ENCODE measurements around the gene B3GNT5. TPM values are rescaled to one million over a fixed set of nuclear protein-coding genes. Genes with fewer than 3 reads are reported as not detected.

The B3GNT5 gene
- total RNA-seq, 1 donor from 2014 or later, result 20.4 TPM

GRCh38 chr3:183215591-183216202 lies 37.4 kb upstream of the B3GNT5 start:
- TF ChIP-seq POLR2A (IDR thresholded peaks at IDR 0.05), result no peak
- no peak for TF ChIP-seq POLR2AphosphoS5 (IDR thresholded peaks at IDR 0.05; ENCODE audit: insufficient read depth in 1 of 2, low read depth in 1 of 2)
- no peak for TF ChIP-seq CTCF (IDR thresholded peaks at IDR 0.05)
- intact Hi-C loops (cut with DNase I), result no loop called here
- no peaks in the 10 kb centered on the region for H3K4me1 ChIP-seq
- H3K9me3 ChIP-seq, result no peaks in the 10 kb centered on the region
- H3K4me3 ChIP-seq, result no peak overlapping the region
- no peak overlapping the region for H3K27ac ChIP-seq
- no peak for DNase-seq (ENCODE audit: extremely low spot score in 2 of 2)
- no peaks in the 10 kb centered on the region for H3K36me3 ChIP-seq
- no peaks in the 10 kb centered on the region for H3K27me3 ChIP-seq

GRCh38 chr3:183217548-183218332 lies 35.3 kb upstream of the B3GNT5 start:
- H3K36me3 ChIP-seq, result no peaks in the 10 kb centered on the region
- intact Hi-C loops (cut with DNase I), result no loop called here
- no peak for DNase-seq (ENCODE audit: extremely low spot score in 2 of 2)
- no peaks in the 10 kb centered on the region for H3K27me3 ChIP-seq
- TF ChIP-seq CTCF (IDR thresholded peaks at IDR 0.05), result no peak
- no peak for TF ChIP-seq POLR2A (IDR thresholded peaks at IDR 0.05)
- no peak for TF ChIP-seq POLR2AphosphoS5 (IDR thresholded peaks at IDR 0.05; ENCODE audit: insufficient read depth in 1 of 2, low read depth in 1 of 2)
- no peak overlapping the region for H3K4me3 ChIP-seq
- no peak overlapping the region for H3K27ac ChIP-seq
- no peaks in the 10 kb centered on the region for H3K4me1 ChIP-seq
- H3K9me3 ChIP-seq, result no peaks in the 10 kb centered on the region

- no peaks in the 10 kb centered on the region for H3K9me3 ChIP-seq
- DNase-seq (ENCODE audit: extremely low spot score in 2 of 2), result no peak
- no peaks in the 10 kb centered on the region for H3K27me3 ChIP-seq
- TF ChIP-seq POLR2AphosphoS5 (IDR thresholded peaks at IDR 0.05; ENCODE audit: insufficient read depth in 1 of 2, low read depth in 1 of 2) (no peak), CTCF (IDR thresholded peaks at IDR 0.05) (no peak), POLR2A (IDR thresholded peaks at IDR 0.05) (no peak)
- H3K27ac ChIP-seq, result no peak overlapping the region
- no peaks in the 10 kb centered on the region for H3K4me1 ChIP-seq
- H3K36me3 ChIP-seq, result no peaks in the 10 kb centered on the region
- no peak overlapping the region for H3K4me3 ChIP-seq
- intact Hi-C loops (cut with DNase I), result no loop called here
Observed at GRCh38 chr3:183218826-183219225, 34.2 kb upstream of the B3GNT5 start.

GRCh38 chr3:183220828-183221227 lies 32.2 kb upstream of the B3GNT5 start:
- intact Hi-C loops (cut with DNase I), result no loop called here
- H3K4me1 ChIP-seq, result no peaks in the 10 kb centered on the region
- no peak for DNase-seq (ENCODE audit: extremely low spot score in 2 of 2)
- H3K9me3 ChIP-seq, result no peaks in the 10 kb centered on the region
- no peaks in the 10 kb centered on the region for H3K27me3 ChIP-seq
- no peak overlapping the region for H3K4me3 ChIP-seq
- TF ChIP-seq POLR2A (IDR thresholded peaks at IDR 0.05) (no peak), POLR2AphosphoS5 (IDR thresholded peaks at IDR 0.05; ENCODE audit: insufficient read depth in 1 of 2, low read depth in 1 of 2) (no peak), CTCF (IDR thresholded peaks at IDR 0.05) (no peak)
- H3K27ac ChIP-seq, result no peak overlapping the region
- H3K36me3 ChIP-seq, result no peaks in the 10 kb centered on the region
